HG03064 (cell line): ENCODE results near the gene ANKS1A.
"Not testable (repeated sequence)": the region's sequence is repeated elsewhere in the genome, so short reads cannot be mapped to it uniquely, and the experiment has no call there.

Experiments
- ATAC-seq: cut with Tn5 transposase; IDR thresholded peaks from one replicate; pipeline ENCODE4 v1.9.1; 2021; ENCODE audit warnings: low read depth; ENCODE audit not compliant: unreplicated experiment

ANKS1A gene

GRCh38 chr6:35089935-35090505, 201.0 kb downstream of the ANKS1A start:
- ATAC-seq: no peak

- no peak for ATAC-seq
These were observed 201.7 kb downstream of the ANKS1A start for GRCh38 chr6:35090734-35091133.

- ATAC-seq: no peak
These were observed 202.5 kb downstream of the ANKS1A start for GRCh38 chr6:35091346-35092083.

- ATAC-seq: no peak
These were observed 203.5 kb downstream of the ANKS1A start for GRCh38 chr6:35092362-35093117.

GRCh38 chr6:35093118-35093445, 204.0 kb downstream of the ANKS1A start:
- no peak for ATAC-seq

GRCh38 chr6:35093783-35094182, 204.7 kb downstream of the ANKS1A start:
- ATAC-seq: no peak

- no peak for ATAC-seq
These were observed 205.1 kb downstream of the ANKS1A start for GRCh38 chr6:35094183-35094582.

- no peak for ATAC-seq
These were observed 207.2 kb downstream of the ANKS1A start for GRCh38 chr6:35096129-35096862.

GRCh38 chr6:35099116-35099515, 210.1 kb downstream of the ANKS1A start:
- ATAC-seq: no peak

- no peak for ATAC-seq
These were observed 216.0 kb downstream of the ANKS1A start for GRCh38 chr6:35105078-35105477.

GRCh38 chr6:35106061-35106460, 217.0 kb downstream of the ANKS1A start:
- ATAC-seq: not testable (repeated sequence)

- not testable (repeated sequence) for ATAC-seq
These were observed 218.2 kb downstream of the ANKS1A start for GRCh38 chr6:35107208-35107607.

- not testable (repeated sequence) for ATAC-seq
These were observed 218.7 kb downstream of the ANKS1A start for GRCh38 chr6:35107761-35108160.

- ATAC-seq: no peak
These were observed 219.3 kb downstream of the ANKS1A start for GRCh38 chr6:35108309-35108885.

GRCh38 chr6:35120746-35121145, 231.7 kb downstream of the ANKS1A start:
- no peak for ATAC-seq

GRCh38 chr6:35124356-35124755, 235.3 kb downstream of the ANKS1A start:
- ATAC-seq: no peak

- no peak for ATAC-seq
These were observed 239.0 kb downstream of the ANKS1A start for GRCh38 chr6:35128042-35128441.

- no peak for ATAC-seq
These were observed 239.4 kb downstream of the ANKS1A start for GRCh38 chr6:35128496-35128895.

GRCh38 chr6:35136185-35136584, 247.1 kb downstream of the ANKS1A start:
- no peak for ATAC-seq

GRCh38 chr6:35138191-35138590, 249.1 kb downstream of the ANKS1A start:
- not testable (repeated sequence) for ATAC-seq

GRCh38 chr6:35139470-35139869, 250.4 kb downstream of the ANKS1A start:
- no peak for ATAC-seq
